ENCODE results near the gene CD226. TPM values are rescaled to one million over a fixed set of nuclear protein-coding genes. Genes with fewer than 3 reads are reported as not detected.
"Not testable (repeated sequence)": the region's sequence is repeated elsewhere in the genome, so short reads cannot be mapped to it uniquely, and the experiment has no call there.

Gene CD226
- total RNA-seq, 2 experiments from 2014 or later = 63.9 to 66.8 TPM

- H3K27me3 Mint-ChIP-seq = no peaks in the 10 kb centered on the region
- H3K4me3 Mint-ChIP-seq = no peak overlapping the region
- H3K27ac Mint-ChIP-seq = peak overlapping the region; percentile 65
- intact Hi-C loops (cut with micrococcal nuclease) = loop anchor here (1.0 kb wide), 4 partner anchors 21 to 93 kb away; no protein-coding TSS in a partner anchor
- peaks cover 30% of the 10 kb centered on the region for H3K9me3 Mint-ChIP-seq
- POLR2A ChIA-PET = no interaction called here
- CTCF ChIA-PET = no interaction called here
- DNase-seq = peak; percentile 25
- H3K36me3 Mint-ChIP-seq = peaks cover 30% of the 10 kb centered on the region
- H3K4me1 Mint-ChIP-seq (ENCODE audit: low read depth) = peaks cover 45% of the 10 kb centered on the region
Measured at GRCh38 chr18:69978732-69979715, 31.4 kb upstream of the CD226 start.

GRCh38 chr18:69975294-69975693, 27.6 kb upstream of the CD226 start:
- H3K27ac Mint-ChIP-seq; intact Hi-C loops (cut with micrococcal nuclease); H3K27me3 Mint-ChIP-seq; CTCF ChIA-PET; H3K4me3 Mint-ChIP-seq; DNase-seq; POLR2A ChIA-PET: not testable (repeated sequence)
- peaks cover 44% of the 10 kb centered on the region for H3K9me3 Mint-ChIP-seq
- H3K4me1 Mint-ChIP-seq (ENCODE audit: low read depth) = peaks cover 20% of the 10 kb centered on the region
- H3K36me3 Mint-ChIP-seq = peaks cover 33% of the 10 kb centered on the region

GRCh38 chr18:69974365-69974764, 26.7 kb upstream of the CD226 start:
- intact Hi-C loops (cut with micrococcal nuclease) = no loop called here
- H3K4me3 Mint-ChIP-seq = no peak overlapping the region
- no peak for DNase-seq
- H3K27me3 Mint-ChIP-seq = no peaks in the 10 kb centered on the region
- H3K36me3 Mint-ChIP-seq = peaks cover 33% of the 10 kb centered on the region
- CTCF ChIA-PET = no interaction called here
- no peak overlapping the region for H3K27ac Mint-ChIP-seq
- peaks cover 44% of the 10 kb centered on the region for H3K9me3 Mint-ChIP-seq
- POLR2A ChIA-PET = no interaction called here
- H3K4me1 Mint-ChIP-seq (ENCODE audit: low read depth) = peaks cover 11% of the 10 kb centered on the region

DNA sequence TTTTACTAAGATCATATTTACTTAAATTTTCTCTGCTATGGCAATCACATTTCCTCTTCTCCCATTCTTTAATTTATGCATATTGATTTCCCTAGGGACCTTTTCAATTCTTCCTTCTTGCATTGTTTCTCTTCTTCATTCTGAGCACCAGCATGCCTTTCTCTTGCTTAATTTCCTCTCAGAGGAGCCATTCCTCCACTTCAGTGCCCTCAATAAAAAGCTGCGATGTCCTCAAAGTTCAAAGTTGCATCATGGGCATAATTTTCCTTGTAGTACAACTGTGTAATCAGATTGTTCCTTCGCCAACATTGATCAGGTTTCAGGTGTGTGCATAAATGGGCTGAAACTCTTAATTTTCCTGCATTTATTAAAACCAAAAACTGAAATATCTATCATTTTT, 21.8 kb upstream of the CD226 start:
- ChIA-PET POLR2A (no interaction called here), CTCF (no interaction called here)
- no peak for DNase-seq
- Mint-ChIP-seq H3K27me3 (no peaks in the 10 kb centered on the region), H3K36me3 (peaks cover 7% of the 10 kb centered on the region), H3K4me1 (ENCODE audit: low read depth) (peaks cover 16% of the 10 kb centered on the region), H3K27ac (no peak overlapping the region), H3K9me3 (peaks cover 17% of the 10 kb centered on the region), H3K4me3 (no peak overlapping the region)
- intact Hi-C loops (cut with micrococcal nuclease) = no loop called here

DNA sequence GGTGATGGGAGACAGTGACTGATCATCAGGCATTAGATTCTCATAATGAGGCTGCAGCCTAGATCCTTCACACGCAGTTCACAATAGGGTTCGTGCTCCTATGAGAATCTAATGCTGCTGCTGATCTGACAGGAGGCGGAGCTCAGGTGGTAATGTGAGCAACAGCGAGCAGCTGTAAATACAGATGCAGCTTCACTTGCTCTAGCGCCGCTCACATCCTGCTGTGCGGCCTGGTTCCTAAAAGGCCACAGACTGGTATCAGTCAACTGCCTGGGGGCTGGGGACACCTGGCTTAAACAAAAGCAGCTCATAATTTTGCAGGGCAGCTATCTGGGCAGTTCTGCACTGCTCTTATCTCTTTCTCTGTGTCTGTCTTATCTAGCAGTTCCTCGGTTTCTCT, 20.4 kb upstream of the CD226 start:
- ChIA-PET CTCF (interaction anchor here (1.4 kb wide), 1 partner anchor 9 kb away, joined by 10 read pairs; no protein-coding TSS in a partner anchor), POLR2A (interaction anchor here (1.5 kb wide), 1 partner anchor 11 kb away, joined by 4 read pairs; no protein-coding TSS in a partner anchor)
- H3K4me1 Mint-ChIP-seq (ENCODE audit: low read depth) = peaks cover 16% of the 10 kb centered on the region
- DNase-seq = peak; percentile 69
- peaks cover 7% of the 10 kb centered on the region for H3K36me3 Mint-ChIP-seq
- H3K27ac Mint-ChIP-seq = no peak overlapping the region
- H3K9me3 Mint-ChIP-seq = peaks cover 12% of the 10 kb centered on the region
- intact Hi-C loops (cut with micrococcal nuclease) = loop anchor here (1.0 kb wide), 1 partner anchor 9 kb away; no protein-coding TSS in a partner anchor
- no peaks in the 10 kb centered on the region for H3K27me3 Mint-ChIP-seq
- no peak overlapping the region for H3K4me3 Mint-ChIP-seq

DNA sequence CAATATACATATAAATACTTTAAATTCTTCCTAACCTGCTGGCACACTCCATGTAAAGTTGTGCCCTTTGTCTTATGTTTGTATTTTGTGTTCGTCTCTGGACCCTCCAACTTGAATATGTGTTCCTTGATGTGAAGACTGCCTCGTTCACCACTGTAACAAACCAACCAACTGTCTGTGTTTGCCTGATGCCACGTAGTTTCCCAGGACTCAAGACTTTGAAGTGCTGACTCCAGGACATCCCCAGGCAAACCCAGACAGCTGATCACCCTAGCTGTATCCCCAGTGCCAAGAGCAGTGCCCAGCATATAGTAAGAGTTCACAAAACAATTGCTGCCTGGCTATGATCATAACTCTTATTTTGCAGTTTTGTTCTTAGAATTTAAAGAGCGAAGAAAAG, 15.5 kb upstream of the CD226 start:
- CTCF ChIA-PET = no interaction called here
- intact Hi-C loops (cut with micrococcal nuclease) = no loop called here
- no peak for DNase-seq
- Mint-ChIP-seq H3K4me3 (no peak overlapping the region), H3K27me3 (no peaks in the 10 kb centered on the region), H3K4me1 (ENCODE audit: low read depth) (peaks cover 22% of the 10 kb centered on the region), H3K9me3 (peaks cover 2% of the 10 kb centered on the region), H3K27ac (no peak overlapping the region), H3K36me3 (peaks cover 3% of the 10 kb centered on the region)
- POLR2A ChIA-PET = no interaction called here

- H3K4me1 Mint-ChIP-seq (ENCODE audit: low read depth) = peaks cover 15% of the 10 kb centered on the region
- peaks cover 2% of the 10 kb centered on the region for H3K9me3 Mint-ChIP-seq
- ChIA-PET POLR2A (interaction anchor here (0.9 kb wide), 1 partner anchor 64 kb away, joined by 3 read pairs; no protein-coding TSS in a partner anchor), CTCF (no interaction called here)
- intact Hi-C loops (cut with micrococcal nuclease) = no loop called here
- no peaks in the 10 kb centered on the region for H3K27me3 Mint-ChIP-seq
- no peak for DNase-seq
- no peak overlapping the region for H3K4me3 Mint-ChIP-seq
- peaks cover 3% of the 10 kb centered on the region for H3K36me3 Mint-ChIP-seq
- H3K27ac Mint-ChIP-seq = no peak overlapping the region
Measured at GRCh38 chr18:69961718-69962117, 14.0 kb upstream of the CD226 start.

DNA sequence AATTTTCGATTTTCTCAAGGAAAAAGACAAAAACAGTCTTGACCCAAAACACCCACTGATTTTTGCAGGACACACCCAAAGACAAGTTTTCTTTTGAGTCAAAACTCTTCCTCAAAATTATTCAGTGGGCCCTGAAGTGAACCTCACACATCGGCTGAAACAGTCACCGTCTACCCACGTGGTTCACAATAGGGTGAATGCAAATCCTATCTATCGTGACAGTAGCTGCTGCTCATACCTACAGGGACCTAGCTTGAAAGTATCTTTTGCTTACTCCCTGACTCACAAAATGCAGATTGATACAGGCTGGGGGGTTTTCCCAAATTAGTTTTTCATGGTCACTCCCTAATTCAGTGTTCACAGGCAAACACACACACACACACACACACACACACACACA, 10.7 kb upstream of the CD226 start:
- DNase-seq = peak; percentile 73
- POLR2A ChIA-PET = interaction anchor here (1.0 to 5.3 kb wide), 7 partner anchors 13 to 278 kb away, joined by 3 to 48 read pairs (median 5); partner anchors contain the start of gene CD226
- no peak overlapping the region for H3K4me3 Mint-ChIP-seq
- peaks cover 7% of the 10 kb centered on the region for H3K36me3 Mint-ChIP-seq
- H3K9me3 Mint-ChIP-seq = no peaks in the 10 kb centered on the region
- intact Hi-C loops (cut with micrococcal nuclease) = loop anchor here (1.0 to 10.0 kb wide), 7 partner anchors 14 to 1244 kb away; partner anchors contain the start of genes RTTN and TMX3
- H3K4me1 Mint-ChIP-seq (ENCODE audit: low read depth) = peaks cover 20% of the 10 kb centered on the region
- H3K27me3 Mint-ChIP-seq = no peaks in the 10 kb centered on the region
- H3K27ac Mint-ChIP-seq = no peak overlapping the region
- CTCF ChIA-PET = interaction anchor here (0.6 to 3.0 kb wide), 12 partner anchors 10 to 646 kb away, joined by 3 to 17 read pairs (median 4); no protein-coding TSS in a partner anchor

DNA sequence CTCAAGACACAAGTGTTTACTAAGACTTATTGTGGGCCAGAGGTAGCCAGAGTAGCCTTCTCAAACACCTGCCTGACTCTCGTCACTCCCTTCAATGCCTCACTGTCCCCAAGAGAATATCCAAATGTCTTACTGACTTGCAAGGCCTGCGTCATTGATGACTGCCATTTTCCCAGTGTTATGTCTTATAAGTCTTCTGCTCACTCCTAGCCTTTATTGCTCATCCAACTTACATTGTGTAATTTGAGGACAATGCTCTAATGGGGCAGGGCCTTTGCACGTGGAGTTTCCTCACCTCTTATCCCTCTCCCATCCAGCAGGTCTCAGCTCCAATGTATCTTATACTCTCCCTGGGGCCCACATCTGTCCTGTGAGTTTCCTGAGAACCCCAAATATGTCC, 10.1 kb upstream of the CD226 start:
- DNase-seq = peak; percentile 42
- intact Hi-C loops (cut with micrococcal nuclease) = loop anchor here (1.0 to 10.0 kb wide), 9 partner anchors 9 to 1243 kb away; partner anchors contain the start of genes RTTN and TMX3
- Mint-ChIP-seq H3K4me1 (ENCODE audit: low read depth) (peaks cover 27% of the 10 kb centered on the region), H3K4me3 (no peak overlapping the region), H3K27me3 (no peaks in the 10 kb centered on the region), H3K27ac (no peak overlapping the region), H3K9me3 (peaks cover 3% of the 10 kb centered on the region), H3K36me3 (peaks cover 14% of the 10 kb centered on the region)
- ChIA-PET CTCF (interaction anchor here (2.3 to 3.0 kb wide), 2 partner anchors 13 to 22 kb away, joined by 13 to 17 read pairs; no protein-coding TSS in a partner anchor), POLR2A (interaction anchor here (3.4 to 5.3 kb wide), 4 partner anchors 13 to 73 kb away, joined by 34 to 82 read pairs (median 48); partner anchors contain the start of gene CD226)

DNA sequence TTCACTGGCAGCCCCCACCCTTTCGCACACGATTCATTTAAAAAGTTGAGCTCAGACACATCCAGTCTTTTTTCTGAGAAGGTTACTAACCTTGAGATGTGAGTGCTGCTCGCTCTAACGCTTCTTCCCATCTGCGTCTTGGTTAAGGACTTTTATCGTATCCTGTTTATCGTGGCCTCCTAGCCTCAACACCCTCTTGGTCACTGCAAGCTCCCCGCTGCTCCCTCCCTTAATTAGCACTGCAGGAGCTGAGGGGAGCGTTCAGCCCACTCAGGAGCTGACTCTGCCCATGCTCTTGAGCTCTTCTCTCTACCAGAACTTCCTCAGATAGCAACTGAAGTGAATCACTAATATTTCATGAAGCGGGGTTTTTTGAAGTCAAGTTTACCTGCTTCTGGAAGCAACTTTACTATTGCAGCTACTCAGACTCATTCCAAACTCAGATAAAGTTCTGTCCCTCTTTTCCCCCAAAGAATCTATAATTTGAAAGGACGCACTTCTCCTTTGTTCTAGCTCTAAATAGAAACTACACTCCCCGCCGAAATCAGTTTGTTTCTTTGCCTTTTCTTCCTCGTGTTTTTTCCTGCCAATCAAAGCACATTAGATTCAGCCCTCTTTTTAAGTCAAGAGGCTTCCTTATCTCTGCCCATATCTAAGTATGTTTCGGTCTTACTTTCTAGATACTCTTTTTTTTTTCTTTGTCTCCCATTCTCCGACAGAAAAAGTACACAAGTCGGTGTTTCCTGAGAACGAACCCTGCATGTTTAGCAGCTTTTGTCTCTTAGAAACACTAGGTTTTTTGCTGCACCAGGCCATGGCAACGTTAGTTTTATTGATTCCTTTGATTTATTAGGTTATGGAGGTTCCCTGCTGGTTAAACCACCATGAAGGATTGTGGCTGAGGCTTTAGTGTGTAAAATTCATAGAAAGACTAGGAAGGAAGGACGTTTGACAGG, 9.3 kb upstream of the CD226 start:
- Mint-ChIP-seq H3K36me3 (peaks cover 15% of the 10 kb centered on the region), H3K9me3 (peaks cover 3% of the 10 kb centered on the region), H3K27me3 (no peaks in the 10 kb centered on the region), H3K27ac (no peak overlapping the region), H3K4me1 (ENCODE audit: low read depth) (peaks cover 31% of the 10 kb centered on the region), H3K4me3 (no peak overlapping the region)
- ChIA-PET CTCF (interaction anchor here (1.0 to 2.0 kb wide), 9 partner anchors 11 to 117 kb away, joined by 3 to 18 read pairs (median 4); no protein-coding TSS in a partner anchor), POLR2A (interaction anchor here (0.8 to 5.3 kb wide), 15 partner anchors 10 to 244 kb away, joined by 3 to 82 read pairs (median 5); partner anchors contain the start of gene CD226)
- peak; percentile 52 for DNase-seq
- intact Hi-C loops (cut with micrococcal nuclease) = loop anchor here (1.0 to 10.0 kb wide), 5 partner anchors 9 to 1242 kb away; partner anchors contain the start of genes RTTN and TMX3

DNA sequence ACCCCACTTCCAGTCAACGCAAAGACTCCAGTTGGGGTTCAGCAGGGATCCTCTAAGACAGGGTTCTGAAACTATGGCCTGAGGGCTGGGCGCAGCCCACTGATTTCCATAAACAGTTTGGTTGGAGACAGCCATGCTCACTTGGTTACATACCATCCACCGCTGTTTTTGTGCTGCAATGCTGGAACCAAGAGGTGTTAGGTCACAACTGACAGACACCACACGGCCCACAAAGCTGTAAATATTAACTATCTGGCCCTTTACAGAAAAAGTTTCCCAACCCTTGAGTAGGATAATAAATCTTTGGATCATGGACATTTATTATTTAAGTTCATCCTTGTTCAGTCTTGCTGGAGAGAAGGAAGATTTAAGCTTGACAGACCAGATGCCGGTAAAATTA, 8.4 kb upstream of the CD226 start:
- peaks cover 3% of the 10 kb centered on the region for H3K9me3 Mint-ChIP-seq
- no peak overlapping the region for H3K27ac Mint-ChIP-seq
- POLR2A ChIA-PET = interaction anchor here (0.7 to 5.3 kb wide), 12 partner anchors 11 to 243 kb away, joined by 3 to 82 read pairs (median 4); partner anchors contain the start of gene CD226
- peaks cover 40% of the 10 kb centered on the region for H3K4me1 Mint-ChIP-seq (ENCODE audit: low read depth)
- intact Hi-C loops (cut with micrococcal nuclease) = loop anchor here (5.0 to 10.0 kb wide), 3 partner anchors 251 to 1241 kb away; partner anchors contain the start of genes RTTN and TMX3
- no peaks in the 10 kb centered on the region for H3K27me3 Mint-ChIP-seq
- CTCF ChIA-PET = interaction anchor here (1.0 to 2.0 kb wide), 8 partner anchors 10 to 116 kb away, joined by 3 to 18 read pairs (median 4); no protein-coding TSS in a partner anchor
- peaks cover 21% of the 10 kb centered on the region for H3K36me3 Mint-ChIP-seq
- peak; percentile 41 for DNase-seq
- no peak overlapping the region for H3K4me3 Mint-ChIP-seq

Data from activated CD4-positive, alpha-beta memory T cell treated with anti-CD3 and anti-CD28 coated beads for 36 hours (primary cell).